ENCODE results near the gene ANKMY1. TPM values are rescaled to one million over a fixed set of nuclear protein-coding genes. Genes with fewer than 3 reads are reported as not detected.
A peak's percentile ranks its signal among the peaks of the same experiment; 100 is the strongest.

The ANKMY1 gene
- total RNA-seq, 2 experiments from 2014 or later = 25.7 to 26.2 TPM

GRCh38 chr2:240561325-240561971 lies 3.7 kb upstream of the ANKMY1 start:
- ATAC-seq (ENCODE audit: poor library complexity) = no peak
- intact Hi-C loops (cut with DNase I, micrococcal nuclease) = loop anchor here (1.0 to 10.0 kb wide), 9 partner anchors 18 to 1323 kb away; partner anchors contain the start of genes CAPN10 (in 1 of the 2), COPS9 (in 1 of the 2), GPC1 (in 1 of the 2) and HDAC4 (in 1 of the 2)
- CTCF ChIA-PET = interaction anchor here (1.7 to 6.0 kb wide), 3 partner anchors 19 to 47 kb away, joined by 10 to 34 read pairs (median 11); partner anchors contain the start of gene CAPN10
- Histone ChIP-seq H3K36me3 (ENCODE audit: insufficient read depth, low read length) (peaks cover 18% of the 10 kb centered on the region), H3K9me3 (ENCODE audit: control insufficient read depth in 1 of 2, insufficient read depth in 1 of 2, low read length in 2 of 2) (no peaks in the 10 kb centered on the region), H3K4me3 (ENCODE audit: low read length) (peak overlapping the region; percentile 53), H3K4me1 (ENCODE audit: insufficient read depth, low read length) (peaks cover 89% of the 10 kb centered on the region), H3K27ac (ENCODE audit: low read depth in 1 of 2, low read length in 2 of 2) (peak overlapping the region; percentile 39 to 95), H3K27me3 (ENCODE audit: control insufficient read depth in 1 of 2, insufficient read depth in 2 of 2, low read length in 2 of 2) (no peaks in the 10 kb centered on the region)
- TF ChIP-seq CTCF (IDR thresholded peaks at IDR 0.05) = peak; percentile 30
- Mint-ChIP-seq H3K27ac (peak overlapping the region; percentile 98), H3K27me3 (no peaks in the 10 kb centered on the region), H3K9me3 (no peaks in the 10 kb centered on the region), H3K4me3 (peak overlapping the region; percentile 90), H3K4me1 (ENCODE audit: low read depth) (peaks cover 82% of the 10 kb centered on the region), H3K36me3 (ENCODE audit: low read depth) (peaks cover 58% of the 10 kb centered on the region)
- POLR2A ChIA-PET = interaction anchor here (0.7 to 3.3 kb wide), 12 partner anchors 8 to 754 kb away, joined by 3 to 104 read pairs (median 6); partner anchors contain the start of genes CAPN10, GPR35 and RNPEPL1
- peak in 4 of 14 experiments; percentile 46 to 68 (median 62) for DNase-seq

- DNase-seq (peak in 13 of 14 experiments; percentile 99 to 100 (median 100)), ATAC-seq (ENCODE audit: poor library complexity) (peak; percentile 50)
- peak overlapping the region; percentile 98 for H3K27ac Mint-ChIP-seq
- H3K4me1 ChIP-seq (ENCODE audit: insufficient read depth, low read length) = peaks cover 87% of the 10 kb centered on the region
- no peaks in the 10 kb centered on the region for H3K9me3 ChIP-seq (ENCODE audit: control insufficient read depth in 1 of 2, insufficient read depth in 1 of 2, low read length in 2 of 2)
- no peak for TF ChIP-seq CTCF (IDR thresholded peaks at IDR 0.05)
- H3K36me3 ChIP-seq (ENCODE audit: insufficient read depth, low read length) = peaks cover 18% of the 10 kb centered on the region
- peaks cover 56% of the 10 kb centered on the region for H3K36me3 Mint-ChIP-seq (ENCODE audit: low read depth)
- H3K4me3 ChIP-seq (ENCODE audit: low read length) = peak overlapping the region; percentile 53
- peaks cover 80% of the 10 kb centered on the region for H3K4me1 Mint-ChIP-seq (ENCODE audit: low read depth)
- intact Hi-C loops (cut with DNase I, micrococcal nuclease) = loop anchor here (1.0 to 10.0 kb wide), 9 partner anchors 19 to 1324 kb away; partner anchors contain the start of genes CAPN10 (in 1 of the 2), COPS9 (in 1 of the 2), GPC1 (in 1 of the 2) and HDAC4 (in 1 of the 2)
- no peaks in the 10 kb centered on the region for H3K27me3 Mint-ChIP-seq
- peak overlapping the region; percentile 62 to 95 for H3K27ac ChIP-seq (ENCODE audit: low read depth in 1 of 2, low read length in 2 of 2)
- no peaks in the 10 kb centered on the region for H3K27me3 ChIP-seq (ENCODE audit: control insufficient read depth in 1 of 2, insufficient read depth in 2 of 2, low read length in 2 of 2)
- H3K9me3 Mint-ChIP-seq = no peaks in the 10 kb centered on the region
- peak overlapping the region; percentile 90 for H3K4me3 Mint-ChIP-seq
- CTCF ChIA-PET = interaction anchor here (1.7 to 6.0 kb wide), 3 partner anchors 19 to 47 kb away, joined by 10 to 34 read pairs (median 11); partner anchors contain the start of gene CAPN10
- POLR2A ChIA-PET = interaction anchor here (0.6 to 3.3 kb wide), 14 partner anchors 8 to 1141 kb away, joined by 3 to 104 read pairs (median 6); partner anchors contain the start of genes CAPN10, GPR35, ING5 and RNPEPL1
Observed at GRCh38 chr2:240560480-240561324, 2.9 kb upstream of the ANKMY1 start.

GRCh38 chr2:240560084-240560479 lies 2.3 kb upstream of the ANKMY1 start, which contains the start of gene DUSP28:
DUSP28 (plus strand) TSS chr2:240560357; CDS start chr2:240560685, 328 bp downstream.
- H3K27ac Mint-ChIP-seq = peak within 1 kb of the TSS; percentile 98
- TF ChIP-seq CTCF (IDR thresholded peaks at IDR 0.05) = no peak
- H3K36me3 Mint-ChIP-seq (ENCODE audit: low read depth) = peaks cover 53% of the 10 kb centered on the region
- ATAC-seq (ENCODE audit: poor library complexity) (peak; percentile 60), DNase-seq (peak; percentile 77 to 96 (median 86))
- H3K4me3 Mint-ChIP-seq = peak within 1 kb of the TSS; percentile 90
- Histone ChIP-seq H3K27ac (ENCODE audit: low read depth in 1 of 2, low read length in 2 of 2) (peak within 1 kb of the TSS; percentile 62 to 95), H3K9me3 (ENCODE audit: control insufficient read depth in 1 of 2, insufficient read depth in 1 of 2, low read length in 2 of 2) (no peaks in the 10 kb centered on the region), H3K27me3 (ENCODE audit: control insufficient read depth in 1 of 2, insufficient read depth in 2 of 2, low read length in 2 of 2) (no peaks in the 10 kb centered on the region), H3K4me3 (ENCODE audit: low read length) (peak within 1 kb of the TSS; percentile 53), H3K4me1 (ENCODE audit: insufficient read depth, low read length) (peaks cover 87% of the 10 kb centered on the region), H3K36me3 (ENCODE audit: insufficient read depth, low read length) (peaks cover 22% of the 10 kb centered on the region)
- H3K27me3 Mint-ChIP-seq = no peaks in the 10 kb centered on the region
- ChIA-PET CTCF (interaction anchor here (1.7 to 6.0 kb wide), 3 partner anchors 20 to 46 kb away, joined by 10 to 34 read pairs (median 11); partner anchors contain the start of gene CAPN10), POLR2A (interaction anchor here (0.9 to 3.3 kb wide), 10 partner anchors 9 to 1142 kb away, joined by 3 to 104 read pairs (median 8); partner anchors contain the start of genes CAPN10, ING5 and RNPEPL1)
- no peaks in the 10 kb centered on the region for H3K9me3 Mint-ChIP-seq
- H3K4me1 Mint-ChIP-seq (ENCODE audit: low read depth) = peaks cover 77% of the 10 kb centered on the region
- intact Hi-C loops (cut with DNase I, micrococcal nuclease) = loop anchor here (5.0 to 10.0 kb wide), 7 partner anchors 45 to 1325 kb away; partner anchors contain the start of genes COPS9 (in 1 of the 2), GPC1 (in 1 of the 2), HDAC4 (in 1 of the 2) and HDLBP (in 1 of the 2)
